GM15510 (cell line): Measurements from ENCODE around the gene KDM4C.

ENCODE experiments used
- POLR2A ChIP-seq: IDR thresholded peaks from 3 replicates; pipeline ENCODE4 v1.6.1; 2011; ENCODE audit warnings: borderline replicate concordance; ENCODE audit not compliant: insufficient read length; ENCODE audit errors: extremely low read depth

Gene KDM4C

DNA sequence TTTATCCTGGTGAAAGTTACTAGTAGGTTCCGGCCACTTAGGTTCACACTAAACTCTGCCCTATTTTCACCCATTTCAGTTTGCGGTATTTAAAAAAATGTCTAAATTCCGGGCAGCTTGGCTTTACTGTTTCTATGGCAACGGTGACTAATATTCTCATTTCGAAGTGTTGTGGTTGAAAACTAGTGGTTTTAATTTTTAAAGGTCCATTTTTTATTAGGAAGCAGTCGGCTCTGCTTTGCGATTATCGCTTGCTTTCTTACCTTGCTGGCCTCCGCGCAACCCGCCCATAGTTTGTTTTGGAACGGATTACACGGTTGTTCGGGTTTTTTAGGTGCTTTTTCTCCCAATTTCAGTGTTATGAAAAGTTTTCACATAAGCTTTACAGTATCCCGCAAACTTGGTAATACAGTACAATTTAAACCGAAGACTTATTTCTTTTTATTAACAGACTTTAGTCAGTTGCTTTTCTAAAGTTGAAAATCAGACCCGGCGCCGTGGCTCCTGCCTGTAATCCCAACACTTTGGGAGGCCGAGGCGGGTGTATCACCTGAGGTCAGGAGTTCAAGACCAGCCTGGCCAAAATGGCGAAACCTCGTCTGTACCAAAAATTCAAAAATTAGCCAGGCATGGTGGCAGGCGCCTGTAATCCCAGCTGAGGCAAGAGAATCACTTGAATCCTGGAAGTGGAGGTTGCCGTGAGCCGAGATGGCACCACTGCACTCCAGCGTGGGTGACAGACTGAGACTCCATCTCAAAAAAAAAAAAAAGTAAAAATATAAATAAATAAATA is 1.6 kb downstream of the KDM4C start:
- TF ChIP-seq POLR2A = no peak

DNA sequence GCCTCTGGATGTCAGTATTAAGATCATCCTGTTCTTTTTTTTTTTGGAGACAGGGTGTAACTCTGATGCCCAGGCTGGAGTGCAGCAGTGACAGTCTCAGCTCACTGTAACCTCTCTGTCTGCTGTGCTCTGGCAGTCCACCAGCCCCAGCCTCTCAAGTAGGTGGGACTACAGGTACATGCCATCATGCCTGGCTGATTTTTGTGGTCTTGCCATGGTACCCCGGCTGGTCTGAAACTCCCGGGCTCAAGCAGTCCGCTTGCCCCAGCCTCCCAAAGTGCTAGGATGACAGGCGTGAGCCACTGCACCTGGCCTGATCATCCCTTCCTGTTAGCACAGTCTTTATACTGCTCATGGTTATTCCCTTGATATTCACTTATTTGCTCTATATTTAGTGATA is 3.5 kb downstream of the KDM4C start:
- TF ChIP-seq POLR2A = no peak

DNA sequence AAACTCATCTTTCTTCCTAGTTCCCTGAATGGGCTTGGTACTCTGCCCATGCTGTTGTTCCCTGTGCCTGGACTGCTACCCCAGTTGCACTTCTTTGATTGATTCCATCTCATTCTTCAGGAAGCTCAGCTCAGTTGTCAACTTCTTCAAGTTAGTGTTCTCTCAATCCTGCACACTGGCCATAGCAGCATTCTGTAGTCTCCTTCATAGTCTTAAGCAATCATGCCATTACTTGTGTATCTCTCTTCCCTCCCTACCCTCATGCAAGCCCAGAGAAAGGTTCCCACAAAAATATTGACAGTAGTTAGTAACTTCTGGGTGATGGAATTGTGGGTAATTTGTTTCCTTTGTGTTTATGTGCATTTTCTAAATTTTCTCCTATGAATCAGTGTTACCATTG is 5.5 kb downstream of the KDM4C start:
- no peak for TF ChIP-seq POLR2A

DNA sequence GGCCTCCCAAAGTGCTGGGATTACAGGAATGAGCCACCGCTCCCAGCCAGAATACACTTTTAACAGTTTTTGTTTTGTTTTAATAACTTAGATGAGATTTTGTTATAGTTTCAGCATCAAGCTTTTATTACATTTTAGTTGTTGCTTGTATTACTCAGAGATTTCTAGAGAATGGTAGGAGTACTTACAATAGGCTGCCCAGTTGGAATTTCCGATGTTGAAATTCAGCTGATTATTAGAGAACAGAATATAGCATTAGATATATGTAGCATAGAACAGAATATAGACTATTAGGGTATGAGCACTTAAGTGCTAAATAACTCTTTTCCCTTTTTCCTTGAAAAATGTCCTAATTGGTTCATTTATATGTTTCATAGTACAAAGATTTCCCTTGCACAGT is 6.2 kb downstream of the KDM4C start:
- TF ChIP-seq POLR2A = no peak

DNA sequence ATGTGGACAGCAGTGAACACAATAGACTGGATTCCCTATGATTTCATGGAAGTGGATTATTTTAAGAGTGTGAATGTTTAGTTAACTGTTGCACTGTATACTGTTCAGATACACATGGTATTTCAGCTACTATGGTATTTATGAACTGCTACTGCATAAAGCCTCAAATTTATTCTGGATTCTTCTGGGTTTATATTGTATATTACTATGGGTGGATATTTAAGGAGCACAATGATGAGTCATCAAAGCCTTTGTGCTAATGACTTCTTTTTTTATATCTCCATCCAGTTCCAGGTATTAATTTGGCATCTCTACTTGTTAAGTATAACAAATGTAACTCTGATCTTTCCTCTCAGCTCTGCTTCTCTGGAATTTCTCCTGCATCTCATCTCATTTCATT is 6.8 kb downstream of the KDM4C start:
- TF ChIP-seq POLR2A = no peak

DNA sequence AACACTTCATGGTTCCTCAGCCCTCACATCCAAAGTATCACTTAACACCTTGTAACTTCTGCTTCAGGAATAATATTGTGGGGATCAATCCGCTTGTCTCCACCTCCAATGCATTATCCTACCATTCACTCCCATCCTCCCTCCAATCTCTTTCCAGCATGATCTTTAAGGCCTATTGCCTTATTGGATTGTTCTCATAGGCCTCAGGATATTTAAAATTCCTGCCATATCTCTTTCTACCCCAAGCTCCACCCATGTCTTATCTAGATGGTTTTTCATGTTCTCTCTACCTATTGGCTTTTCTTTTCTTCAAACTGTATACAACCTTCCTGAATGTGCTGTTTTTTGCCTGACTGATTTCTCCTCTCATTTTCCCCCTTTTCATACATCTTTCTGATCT is 7.2 kb downstream of the KDM4C start:
- TF ChIP-seq POLR2A = no peak

DNA sequence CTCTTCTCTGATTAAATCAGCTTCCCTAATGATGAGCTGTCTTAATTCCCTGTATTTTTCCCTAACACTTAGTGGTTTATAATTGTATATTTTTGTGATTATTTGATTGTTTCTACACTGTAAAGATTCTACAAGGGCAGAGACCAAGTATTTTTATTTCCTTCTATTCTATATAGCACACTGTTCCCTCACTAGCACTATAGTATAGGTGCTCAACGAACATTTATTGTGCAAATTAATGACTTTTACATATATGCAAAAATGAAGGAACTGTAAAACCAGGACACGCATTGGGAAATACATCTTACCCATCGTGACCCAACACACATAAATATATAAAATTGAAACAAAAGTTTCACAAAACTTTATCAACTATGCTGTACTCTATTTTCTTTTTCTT is 7.6 kb downstream of the KDM4C start:
- TF ChIP-seq POLR2A = no peak

DNA sequence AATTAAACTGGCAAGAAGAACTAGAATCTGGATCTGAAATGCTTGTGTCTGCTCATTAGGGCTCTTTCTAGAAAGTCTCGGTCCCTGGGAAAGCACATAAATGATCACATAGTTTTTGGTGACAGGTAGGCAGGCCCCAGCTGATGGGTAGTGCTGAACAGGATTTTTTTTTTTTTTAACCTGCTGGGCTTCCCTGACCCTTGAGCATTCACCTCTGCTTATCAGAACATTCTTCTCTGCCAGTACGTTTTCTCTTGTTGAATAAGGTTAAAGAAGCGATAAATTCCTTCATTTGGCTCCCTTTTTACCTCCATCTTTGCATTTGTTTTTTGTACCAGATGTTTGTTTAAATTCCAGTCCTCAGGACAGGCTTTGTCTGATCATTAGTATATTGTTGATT is 8.8 kb downstream of the KDM4C start:
- TF ChIP-seq POLR2A = no peak

DNA sequence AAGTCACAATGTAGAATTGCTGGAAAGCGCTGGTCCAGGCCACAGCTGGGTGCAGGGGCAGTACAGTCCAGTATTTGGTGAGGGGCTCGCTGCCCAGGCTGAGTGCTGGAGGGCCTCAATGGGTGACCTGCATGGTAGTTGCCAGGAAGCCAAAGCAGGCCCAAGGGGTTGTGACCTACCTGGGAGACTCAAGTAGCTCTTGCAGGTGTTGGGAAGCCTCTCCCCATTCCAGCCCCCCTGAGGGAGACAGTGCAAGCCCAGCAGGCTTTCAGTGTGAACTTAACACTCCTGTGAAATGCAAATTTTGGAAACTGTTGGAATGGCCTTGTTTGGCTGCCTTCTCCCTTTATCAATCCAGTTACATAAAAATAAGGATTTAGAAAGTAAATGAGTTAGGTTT is 13.9 kb downstream of the KDM4C start:
- TF ChIP-seq POLR2A = no peak

DNA sequence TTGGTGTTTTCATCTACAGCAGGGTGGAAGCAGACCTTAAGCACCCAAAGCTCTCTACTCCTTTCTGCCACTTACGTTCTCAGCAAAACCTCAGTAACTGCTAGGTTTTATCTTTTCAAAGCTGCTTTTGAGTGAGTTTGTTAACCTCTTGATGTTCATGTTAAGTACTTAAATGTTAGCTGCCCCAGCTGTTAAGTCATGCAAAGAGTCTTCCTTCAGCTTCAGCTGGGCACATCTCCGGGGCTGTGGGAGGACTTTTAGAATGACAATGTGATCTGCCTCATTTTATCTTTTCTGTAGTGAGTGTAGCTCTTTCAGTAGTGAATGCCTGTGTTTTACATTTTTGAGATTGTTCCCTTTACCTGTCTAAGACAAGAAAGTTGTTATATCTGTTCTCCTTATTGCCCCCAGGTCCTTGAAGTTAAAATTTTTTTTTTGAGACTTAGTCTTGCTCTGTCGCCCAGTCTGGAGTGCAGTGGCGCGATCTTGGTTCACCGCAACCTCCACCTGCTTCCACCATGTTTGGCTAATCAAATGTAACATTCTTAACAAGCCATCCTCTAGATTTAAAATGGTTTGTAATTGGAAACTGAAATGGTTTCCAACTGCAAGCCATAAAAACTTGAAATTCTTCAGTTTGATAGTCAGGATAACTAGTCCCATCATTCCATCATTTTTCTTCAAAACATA is 19.6 kb downstream of the KDM4C start:
- no peak for TF ChIP-seq POLR2A

DNA sequence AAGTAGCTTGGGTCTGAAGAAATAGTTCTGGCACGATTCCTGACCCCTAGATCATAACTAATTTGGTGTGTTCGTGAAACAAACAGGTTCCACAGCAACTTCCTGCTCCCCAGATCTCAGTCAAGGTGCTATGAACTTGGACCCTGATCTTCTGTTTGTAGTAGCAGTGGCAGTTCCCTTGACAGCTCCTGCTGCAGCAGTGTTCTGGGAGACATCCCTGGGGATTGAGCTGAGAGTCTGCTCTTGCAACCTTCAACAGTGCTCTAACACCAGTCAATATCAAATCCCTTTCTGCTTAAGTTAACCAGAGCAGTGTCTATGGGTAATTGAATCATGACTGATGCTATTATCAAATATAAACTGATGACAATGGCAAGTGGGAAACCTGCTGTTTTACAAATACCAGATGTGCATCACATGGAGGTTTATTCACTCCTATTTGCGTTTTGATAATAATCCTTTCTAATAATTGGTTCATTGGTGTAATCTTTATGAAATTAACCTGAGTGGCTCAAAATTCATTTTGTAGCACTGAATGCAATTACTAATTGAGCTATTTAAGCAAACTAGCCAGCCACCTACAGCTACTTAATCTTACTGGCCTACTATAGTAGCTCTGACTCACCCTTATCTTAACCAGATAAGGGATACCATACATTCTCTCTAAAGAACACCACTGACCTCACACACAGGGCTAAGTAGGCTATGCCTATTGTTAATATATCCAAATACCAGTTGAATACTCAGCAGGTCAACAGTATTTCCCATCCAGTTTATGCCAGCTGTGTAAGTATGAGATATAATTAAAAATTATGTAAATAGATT is 21.9 kb downstream of the KDM4C start:
- no peak for TF ChIP-seq POLR2A

DNA sequence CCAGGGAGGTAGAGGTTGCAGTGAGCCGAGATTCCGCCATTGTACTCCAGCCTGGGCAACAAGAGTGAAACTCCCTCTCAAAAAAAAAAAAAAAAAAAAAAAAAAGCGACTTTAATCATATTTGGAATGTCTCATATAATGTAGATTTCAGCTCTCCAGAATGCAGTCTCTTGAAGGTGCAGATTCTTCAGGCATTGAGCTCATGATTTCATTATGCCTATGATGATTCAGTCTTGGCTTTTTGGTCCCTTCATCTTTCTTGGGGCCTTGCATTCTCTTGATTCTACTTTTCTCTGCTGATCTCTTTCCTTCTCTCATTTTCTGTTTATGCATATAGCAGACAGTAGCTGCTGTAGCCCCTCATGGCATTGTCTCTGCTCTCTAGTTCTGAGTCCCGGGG is 22.9 kb downstream of the KDM4C start:
- no peak for TF ChIP-seq POLR2A

DNA sequence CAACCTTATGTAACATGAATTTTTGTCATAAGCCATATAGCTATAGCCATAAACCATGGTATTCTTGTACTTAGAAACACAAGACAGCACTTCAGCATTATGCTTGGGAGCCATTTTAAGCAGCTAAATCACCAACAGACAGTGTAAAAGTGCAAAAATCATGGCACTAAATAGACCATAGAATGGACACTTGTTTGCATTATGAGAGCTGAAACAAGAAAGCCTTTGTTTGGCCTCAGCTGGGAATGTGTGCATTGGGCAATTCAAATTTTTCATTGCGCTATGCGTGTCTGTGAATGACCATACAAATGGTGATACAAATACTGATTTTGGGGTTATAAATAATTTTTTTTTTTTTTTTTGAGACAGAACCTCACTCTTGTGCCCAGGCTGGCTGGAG is 23.7 kb downstream of the KDM4C start:
- TF ChIP-seq POLR2A = no peak

DNA sequence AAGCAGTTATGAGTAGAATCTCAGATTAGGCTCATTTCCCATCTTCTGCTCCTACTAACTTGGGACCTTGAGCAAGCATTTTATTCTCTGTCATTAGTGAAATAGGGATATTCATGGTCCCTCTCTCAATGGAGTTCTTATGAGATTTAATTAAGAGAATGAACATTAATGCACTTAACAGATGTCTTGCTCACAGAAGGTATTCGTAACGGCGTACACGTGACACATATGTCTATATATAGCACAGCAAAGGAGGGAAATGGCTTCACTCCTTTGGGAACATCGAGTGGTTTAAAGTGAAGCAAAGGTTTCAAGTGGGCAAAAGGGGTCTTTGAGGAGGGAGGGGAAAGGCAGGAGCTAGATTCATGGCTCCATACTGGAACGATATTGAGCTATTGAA is 24.6 kb downstream of the KDM4C start:
- no peak for TF ChIP-seq POLR2A

DNA sequence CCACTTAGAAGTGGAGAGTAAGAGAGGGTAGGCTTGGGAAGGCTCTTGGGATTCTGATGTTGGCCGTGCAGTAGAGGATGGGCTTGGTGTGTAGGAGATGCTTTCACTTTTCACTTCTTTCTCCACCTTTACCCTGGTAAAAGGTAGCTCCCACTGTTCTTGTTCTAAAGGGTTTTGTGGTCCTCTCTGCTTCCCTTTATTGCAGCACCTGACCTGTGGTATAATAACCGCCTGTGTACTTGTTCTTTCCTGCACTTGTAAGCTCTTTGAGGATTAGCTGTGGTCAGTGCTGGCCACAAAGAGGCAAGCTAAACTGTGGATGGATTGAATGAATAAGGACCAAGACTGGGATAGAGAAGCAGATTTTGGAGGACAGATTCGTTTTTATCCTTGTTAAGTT is 25.2 kb downstream of the KDM4C start:
- TF ChIP-seq POLR2A = no peak
